Nucleus accumbens (tissue), 56 donors: ENCODE data around the gene WDR90.
A peak's percentile ranks its signal among the peaks of the same experiment; 100 is the strongest.

Experiments used
- DNase-seq, 56 donors: peaks; one replicate each; lab custom pipeline; 2025; lab: John Stamatoyannopoulos, UW

The WDR90 gene

GRCh38 chr16:648781-649589 is at the start of gene WDR90:
Gene WDR90 (plus strand): TSS chr16:649365. CDS start chr16:649417, 52 bp downstream.
- DNase-seq: peak; percentile 39 to 97 (median 88)

- no peak for DNase-seq
Measured at GRCh38 chr16:600781-601180, 48.4 kb upstream of the WDR90 start.

- no peak for DNase-seq
Measured at GRCh38 chr16:603933-604332, 45.2 kb upstream of the WDR90 start.

- DNase-seq: no peak
Measured at GRCh38 chr16:606656-607307, 42.4 kb upstream of the WDR90 start.

GRCh38 chr16:608019-608418 is 41.1 kb upstream of the WDR90 start:
- DNase-seq: no peak

- no peak for DNase-seq
Measured at GRCh38 chr16:609316-609715, 39.8 kb upstream of the WDR90 start.

GRCh38 chr16:609984-610383 is 39.2 kb upstream of the WDR90 start:
- DNase-seq: no peak

- peak in 49 of 56 donors; percentile 24 to 84 (median 52) for DNase-seq
Measured at GRCh38 chr16:610513-611381, 38.4 kb upstream of the WDR90 start.

- no peak for DNase-seq
Measured at GRCh38 chr16:615122-615521, 34.0 kb upstream of the WDR90 start.

- DNase-seq: no peak
Measured at GRCh38 chr16:616733-617586, 32.2 kb upstream of the WDR90 start.

- DNase-seq: no peak
Measured at GRCh38 chr16:617855-618254, 31.3 kb upstream of the WDR90 start.

- no peak for DNase-seq
Measured at GRCh38 chr16:619476-620100, 29.6 kb upstream of the WDR90 start.

- no peak for DNase-seq
Measured at GRCh38 chr16:620700-621525, 28.3 kb upstream of the WDR90 start.

- peak in 20 of 56 donors; percentile 15 to 66 (median 42) for DNase-seq
Measured at GRCh38 chr16:621526-622105, 27.5 kb upstream of the WDR90 start.

GRCh38 chr16:622920-623280 is 26.3 kb upstream of the WDR90 start:
- DNase-seq: no peak

GRCh38 chr16:624526-625070 is 24.6 kb upstream of the WDR90 start:
- no peak for DNase-seq

GRCh38 chr16:625117-625976 is 23.8 kb upstream of the WDR90 start:
- DNase-seq: no peak
